NCI-H2171 treated with DMSO at 0.1 percent for 48 hours (cell line): Measurements from ENCODE around the gene KCNK16.

Experiments used
- DNase-seq: peaks from one replicate; lab custom pipeline; 2025; lab: John Stamatoyannopoulos, UW

Gene KCNK16

DNA sequence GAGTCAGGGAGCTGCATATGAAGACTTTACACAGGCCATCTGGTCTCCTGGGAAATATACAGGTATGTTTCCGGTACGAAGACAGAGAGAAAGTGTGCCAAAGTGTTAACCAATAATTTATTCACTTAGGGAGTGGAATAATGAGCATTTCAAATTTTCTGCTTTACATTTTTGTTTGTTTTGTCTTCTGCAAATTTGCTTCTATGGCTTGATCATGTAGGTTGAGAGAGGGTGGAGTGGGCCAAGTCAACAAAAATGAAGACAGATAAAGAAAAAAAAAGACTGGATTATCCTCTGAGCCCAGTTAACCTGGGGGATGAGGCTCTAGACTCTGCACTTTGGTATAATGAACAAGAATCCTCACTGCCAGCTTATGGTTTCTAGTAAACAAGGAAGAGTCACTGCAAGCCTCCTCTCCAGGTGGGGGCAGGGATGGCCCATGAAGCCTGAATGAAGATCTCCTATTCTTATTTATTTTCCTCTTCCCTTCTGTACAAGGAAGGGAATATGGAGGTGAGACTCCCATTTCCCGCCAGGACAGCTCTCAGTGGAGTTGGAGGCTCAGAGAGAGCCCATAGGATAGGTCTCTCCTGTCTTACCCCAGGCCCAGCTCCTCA is 46.0 kb downstream of the KCNK16 start:
- no peak for DNase-seq

DNA sequence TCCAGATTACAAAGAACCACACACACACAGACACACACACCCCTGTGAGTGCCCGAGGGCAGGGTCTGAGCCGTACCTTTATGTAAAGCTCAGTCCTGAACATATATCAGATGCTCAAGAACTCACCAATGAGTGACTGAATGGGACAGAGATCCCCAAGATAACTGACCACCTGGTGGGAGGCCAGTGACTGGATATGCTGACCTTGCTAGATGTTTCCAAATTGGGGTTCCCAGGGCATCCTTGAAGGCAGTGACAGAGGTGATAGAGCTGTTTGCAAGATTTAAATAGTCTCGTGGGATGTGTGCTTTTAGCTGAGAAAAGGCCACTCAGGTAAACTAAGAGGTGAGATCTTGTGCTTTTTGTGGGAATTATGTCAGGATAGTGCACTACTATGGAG is 47.6 kb downstream of the KCNK16 start:
- no peak for DNase-seq

DNA sequence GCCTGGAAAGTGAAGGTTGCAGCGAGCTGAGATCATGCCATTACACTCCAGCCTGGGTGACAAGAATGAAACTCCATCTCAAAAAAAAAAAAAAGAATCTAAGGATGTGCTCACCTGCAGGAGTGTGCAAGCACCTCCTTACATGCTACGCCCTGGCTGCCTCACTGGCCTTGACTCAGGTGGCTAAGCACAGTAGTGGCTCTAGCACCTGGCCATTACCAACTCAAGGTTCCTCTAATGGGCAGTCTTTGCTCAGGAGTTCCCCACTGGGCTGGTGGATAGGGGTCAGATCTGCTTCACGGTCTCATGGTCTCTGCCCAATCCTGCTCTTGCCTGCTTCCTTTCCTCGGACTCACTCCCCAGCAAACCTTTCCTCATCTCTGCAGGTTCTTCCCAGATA is 48.0 kb downstream of the KCNK16 start:
- no peak for DNase-seq

DNA sequence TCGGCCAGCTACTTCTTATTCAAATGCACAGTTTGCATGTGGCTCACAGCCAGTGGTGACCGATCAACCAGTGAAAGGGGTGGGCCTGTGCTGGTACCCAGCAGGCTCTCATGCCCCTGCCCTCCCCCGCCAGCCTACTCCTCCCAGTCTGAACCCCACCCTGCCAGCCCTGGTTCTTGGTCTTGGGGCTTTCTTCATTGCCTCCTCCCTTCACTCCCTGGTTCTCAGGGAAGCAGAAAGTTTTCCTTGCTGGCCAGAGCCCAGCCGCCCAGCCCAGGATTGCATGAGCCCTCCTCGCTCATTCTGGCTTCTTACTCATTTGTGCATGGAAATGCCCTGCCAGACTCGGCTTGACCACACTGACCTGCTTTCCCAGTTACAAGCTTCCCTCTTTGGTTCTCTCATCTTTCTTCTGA is 49.1 kb downstream of the KCNK16 start:
- no peak for DNase-seq

DNA sequence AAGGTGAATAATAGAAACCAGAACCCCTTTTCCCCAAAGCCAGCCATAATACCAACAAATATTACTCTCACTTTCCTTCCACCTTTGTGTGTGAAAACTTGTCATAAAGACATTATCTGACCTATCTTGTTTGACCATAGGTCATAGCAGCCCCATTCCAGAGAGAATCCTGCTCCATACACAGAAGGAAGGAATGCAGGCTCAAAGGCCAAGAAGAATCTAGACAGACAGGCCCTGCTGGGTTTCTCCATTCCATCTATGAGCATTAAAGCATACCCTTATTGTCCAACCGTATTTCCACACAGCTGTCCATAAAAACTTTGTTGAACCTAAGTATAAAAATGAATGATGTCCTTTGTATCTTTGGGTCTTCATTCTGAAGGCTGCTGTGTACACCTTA is 52.5 kb downstream of the KCNK16 start:
- no peak for DNase-seq

DNA sequence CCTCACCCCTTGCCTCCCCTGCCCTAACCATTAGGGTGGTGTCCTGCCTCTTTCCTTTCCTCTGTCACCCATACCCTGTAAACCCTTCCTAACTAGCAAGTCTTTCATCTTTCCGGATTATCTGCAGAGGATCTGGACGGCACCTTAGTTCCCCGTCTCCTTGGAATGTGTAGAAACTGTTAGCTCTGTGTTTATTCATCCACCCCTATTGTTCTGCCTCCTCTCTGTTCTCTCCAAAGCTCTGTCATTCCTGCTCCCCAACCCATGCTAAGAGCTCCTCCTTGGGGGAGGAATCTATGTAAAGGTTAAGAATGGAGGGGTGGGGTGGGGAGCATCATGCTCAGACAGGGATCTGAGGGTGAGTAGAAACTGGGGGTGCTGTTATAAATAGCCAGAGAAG is 53.8 kb downstream of the KCNK16 start:
- no peak for DNase-seq

DNA sequence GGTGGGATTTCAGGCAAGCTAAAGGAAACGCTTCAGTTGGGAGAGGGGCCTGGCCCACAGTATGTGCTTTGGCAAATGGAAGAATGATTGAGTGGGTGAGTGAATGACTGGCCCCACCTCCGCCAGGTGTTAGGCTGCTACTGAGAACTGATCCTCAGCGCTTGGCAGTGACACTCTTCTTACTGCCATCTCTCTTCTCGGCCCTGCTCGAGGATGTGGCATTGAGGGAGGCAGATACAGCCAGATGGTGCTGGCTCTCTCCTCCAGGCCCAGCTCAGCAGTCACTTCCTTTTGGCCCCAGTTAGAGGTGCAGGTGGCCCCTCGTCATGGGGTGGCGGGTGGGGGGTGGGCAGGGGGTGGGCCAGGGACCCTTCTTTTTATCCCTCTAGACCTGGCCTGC is 54.3 kb downstream of the KCNK16 start:
- peak; percentile 27 for DNase-seq

DNA sequence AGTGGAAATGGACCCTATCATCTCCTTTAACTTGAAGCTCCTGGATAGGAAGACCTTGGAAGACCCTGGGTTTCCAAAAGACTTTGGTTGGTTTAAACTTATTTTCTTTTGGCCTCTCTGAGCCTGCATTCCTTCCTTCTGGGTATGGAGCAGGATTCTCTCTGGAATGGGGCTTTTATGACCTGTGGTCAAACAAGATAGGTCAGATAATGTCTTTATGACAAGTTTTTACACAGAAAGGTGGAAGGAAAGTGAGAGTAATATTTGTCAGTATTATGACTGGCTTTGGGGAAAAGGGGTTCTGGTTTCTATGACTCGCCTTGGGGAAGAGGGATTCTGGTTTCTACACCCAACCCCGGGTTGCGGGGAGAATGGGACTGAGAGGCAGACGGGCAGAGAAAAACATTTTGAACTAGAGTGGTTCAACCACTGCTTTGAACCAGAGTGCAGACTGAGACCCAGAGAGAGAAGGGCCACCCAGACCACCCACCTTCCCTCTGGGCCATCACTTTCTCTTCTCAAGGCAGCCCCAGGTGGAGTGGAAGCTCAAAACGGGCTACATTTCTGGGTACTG is 55.6 kb downstream of the KCNK16 start:
- no peak for DNase-seq

DNA sequence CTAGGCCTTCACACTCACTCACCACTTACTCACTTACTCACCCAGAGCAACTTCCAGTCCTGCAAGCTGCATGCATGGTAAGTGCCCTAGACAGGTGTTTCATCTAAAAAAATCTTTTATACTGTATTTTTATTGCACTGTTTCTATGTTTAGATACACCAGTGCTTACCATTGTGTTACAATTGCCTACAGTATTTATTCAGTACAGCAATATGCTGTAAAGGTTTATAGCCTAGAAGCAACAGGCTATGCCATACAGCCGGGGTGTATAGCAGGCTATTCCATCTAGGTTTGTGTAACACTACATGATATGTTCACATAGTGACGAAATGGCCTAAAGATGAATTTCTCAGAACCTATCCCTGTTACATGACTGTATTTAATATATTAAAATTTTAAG is 56.1 kb downstream of the KCNK16 start:
- no peak for DNase-seq
